T-cell (primary cell): ENCODE measurements around the gene SYNJ2BP. TPM values are rescaled to one million over a fixed set of nuclear protein-coding genes. Genes with fewer than 3 reads are reported as not detected.
"Not testable (repeated sequence)": the region's sequence is repeated elsewhere in the genome, so short reads cannot be mapped to it uniquely, and the experiment has no call there.

ENCODE experiments used
- ATAC-seq, 4 experiments: fragments of 200-7000 bp in 3 of 4; fragments of 150-1000 bp in 1 of 4; cut with Tn5 transposase; replicated peaks in 1 of 4; 1 replicate in 3 of 4; 2 replicates in 1 of 4; pipeline ENCODE4 v1.10.0; 2021; ENCODE audit warnings: moderate library complexity in 3 of 4, mild to moderate bottlenecking in 2 of 4, moderate number of reproducible peaks in 1 of 4
- CTCF ChIA-PET, 2 donors: fragments of 300-600 bp; sonication (Branson Sonifier 250); formaldehyde crosslinking; loops; one replicate each; lab custom pipeline; 2022; ENCODE audit warnings: antibody characterized with exemption in 2 of 2; lab: Charles Lee
- POLR2A ChIA-PET, 2 donors: fragments of 300-600 bp; sonication (Branson Sonifier 250); formaldehyde crosslinking; loops; one replicate each; lab custom pipeline; 2022; ENCODE audit warnings: antibody characterized with exemption in 2 of 2; lab: Charles Lee
- DNase-seq, 35 experiments: peaks; one replicate each; pipeline versions ENCODE4 v3.0.0 to v3.0.0-alpha.2; 2013 to 2023
- H3K27ac ChIP-seq: one replicate; pipeline ENCODE4 v1.5.1; 2013; ENCODE audit warnings: low read length
- H3K27me3 ChIP-seq, 2 experiments: replicated peaks in 1 of 2; 1 replicate in 1 of 2; 2 replicates in 1 of 2; pipeline versions ENCODE4 v1.6.1 to v1.7.0; 2013; ENCODE audit warnings: low read length in 1 of 2, mixed read lengths in 1 of 2; ENCODE audit not compliant: control insufficient read depth in 2 of 2, insufficient read depth in 2 of 2; ENCODE audit errors: extremely low read depth in 1 of 2
- H3K36me3 ChIP-seq, 2 donors: 1 replicate in 1 of 2; 2 replicates in 1 of 2; pipeline versions ENCODE4 v1.6.1 to v1.7.0; 2013; ENCODE audit warnings: low read length in 1 of 2; ENCODE audit not compliant: control insufficient read depth in 2 of 2, insufficient read depth in 1 of 2; ENCODE audit errors: extremely low read depth in 1 of 2
- H3K4me1 ChIP-seq, 2 experiments: 1 replicate in 1 of 2; 2 replicates in 1 of 2; pipeline versions ENCODE4 v1.6.1 to v1.7.0; 2013; ENCODE audit warnings: low read length in 2 of 2, mixed read lengths in 1 of 2; ENCODE audit not compliant: insufficient read depth in 2 of 2, control insufficient read depth in 1 of 2; ENCODE audit errors: extremely low read depth in 1 of 2
- H3K4me3 ChIP-seq, 2 donors: 1 replicate in 1 of 2; 2 replicates in 1 of 2; pipeline versions ENCODE4 v1.5.1 to v1.7.0; 2013; ENCODE audit warnings: mild to moderate bottlenecking in 2 of 2, low read length in 1 of 2, moderate library complexity in 1 of 2; ENCODE audit not compliant: control insufficient read depth in 1 of 2; ENCODE audit errors: extremely low read depth in 1 of 2
- H3K9me3 ChIP-seq: 2 replicates; pipeline ENCODE4 v1.7.0; 2013
- H3K27ac Mint-ChIP-seq, 2 donors: one replicate each; pipeline ENCODE4 v1.8.0; 2020 to 2021; ENCODE audit warnings: mild to moderate bottlenecking in 2 of 2, mixed read lengths in 2 of 2
- H3K27me3 Mint-ChIP-seq, 2 donors: one replicate each; pipeline ENCODE4 v1.8.0; 2021 to 2022; ENCODE audit warnings: mixed read lengths in 2 of 2
- H3K36me3 Mint-ChIP-seq: one replicate; pipeline ENCODE4 v1.8.0; 2021; ENCODE audit warnings: mixed read lengths
- H3K4me1 Mint-ChIP-seq, 3 donors: one replicate each; pipeline ENCODE4 v1.8.0; 2020 to 2022; ENCODE audit warnings: mixed read lengths in 3 of 3, mild to moderate bottlenecking in 1 of 3
- H3K4me3 Mint-ChIP-seq, 3 donors: one replicate each; pipeline ENCODE4 v1.8.0; 2020 to 2022; ENCODE audit warnings: mild to moderate bottlenecking in 3 of 3, mixed read lengths in 3 of 3, moderate library complexity in 3 of 3
- H3K9me3 Mint-ChIP-seq, 3 donors: one replicate each; pipeline ENCODE4 v1.8.0; 2020 to 2022; ENCODE audit warnings: mixed read lengths in 3 of 3
- WGBS: methylation state at CpG from one replicate; pipeline ENCODE4 v1.1.5; 2013; ENCODE audit warnings: missing lambda C conversion rate; ENCODE audit not compliant: insufficient coverage; 5-methylcytosine and 5-hydroxymethylcytosine counted together
- total RNA-seq, 35 experiments: library from RNA in 6 of 35; stranded (reverse) in 6 of 35; fragments of 120-200 nt in 1 of 35; gene quantifications; one replicate each; pipeline versions ENCODE4 v1.2.1 to v1.2.4 and lab custom pipeline; 2013 to 2026

SYNJ2BP gene
- total RNA-seq, 5 donors from 2014 or later (not counting 1 experiment from before 2014, with no cell fraction given), result 12.4 to 18.6 (median 13.2) TPM

GRCh38 chr14:70436867-70437266 lies 20.0 kb upstream of the SYNJ2BP start:
- 63% methylated on average over 1 of the region's 4 CpGs for WGBS
- ChIA-PET CTCF (no interaction called here), POLR2A (no interaction called here)
- DNase-seq (no peak), ATAC-seq (no peak)
- H3K27ac ChIP-seq, result no peak overlapping the region
- H3K27me3 ChIP-seq, result peaks cover 0 to 2% of the 10 kb centered on the region in 2 experiments
- no peak overlapping the region for H3K4me3 ChIP-seq
- H3K36me3 Mint-ChIP-seq, result peaks cover 13% of the 10 kb centered on the region
- H3K4me1 ChIP-seq, result no peaks in the 10 kb centered on the region
- no peaks in the 10 kb centered on the region for H3K4me1 Mint-ChIP-seq
- H3K9me3 Mint-ChIP-seq, result peaks cover 28 to 36% (median 31%) of the 10 kb centered on the region in 3 donors
- H3K9me3 ChIP-seq, result peaks cover 2% of the 10 kb centered on the region
- peaks cover 24 to 27% of the 10 kb centered on the region in 2 donors for H3K27me3 Mint-ChIP-seq
- H3K27ac Mint-ChIP-seq, result no peak overlapping the region
- H3K4me3 Mint-ChIP-seq, result no peak overlapping the region
- H3K36me3 ChIP-seq, result no peaks in the 10 kb centered on the region

- H3K4me3 Mint-ChIP-seq, H3K4me1 Mint-ChIP-seq, H3K36me3 ChIP-seq, H3K9me3 ChIP-seq, H3K27me3 ChIP-seq, H3K36me3 Mint-ChIP-seq, H3K4me3 ChIP-seq, H3K27ac Mint-ChIP-seq, H3K27ac ChIP-seq, CTCF ChIA-PET, ATAC-seq, DNase-seq, POLR2A ChIA-PET, H3K4me1 ChIP-seq: not testable (repeated sequence)
- Mint-ChIP-seq H3K9me3 (peaks cover 8 to 17% (median 13%) of the 10 kb centered on the region in 3 donors), H3K27me3 (peaks cover 20 to 29% of the 10 kb centered on the region in 2 donors)
- WGBS, result 55% methylated on average over 2 of the region's 4 CpGs
Observed at GRCh38 chr14:70426555-70426954, 9.7 kb upstream of the SYNJ2BP start.

GRCh38 chr14:70425354-70425753 lies 8.5 kb upstream of the SYNJ2BP start:
- H3K4me1 Mint-ChIP-seq, result no peaks in the 10 kb centered on the region
- peaks cover 0 to 2% of the 10 kb centered on the region in 2 experiments for H3K27me3 ChIP-seq
- H3K4me3 ChIP-seq, result no peak overlapping the region
- peaks cover 3 to 6% (median 3%) of the 10 kb centered on the region in 3 donors for H3K9me3 Mint-ChIP-seq
- POLR2A ChIA-PET, result no interaction called here
- WGBS, result 0% methylated on average over 1 of the region's 1 CpG
- no peak for ATAC-seq
- H3K9me3 ChIP-seq, result peaks cover 2% of the 10 kb centered on the region
- no peaks in the 10 kb centered on the region for H3K4me1 ChIP-seq
- no peak overlapping the region for H3K27ac Mint-ChIP-seq
- no peak overlapping the region for H3K4me3 Mint-ChIP-seq
- DNase-seq, result no peak
- CTCF ChIA-PET, result no interaction called here
- H3K36me3 ChIP-seq, result no peaks in the 10 kb centered on the region
- H3K27ac ChIP-seq, result no peak overlapping the region
- H3K36me3 Mint-ChIP-seq, result no peaks in the 10 kb centered on the region
- H3K27me3 Mint-ChIP-seq, result peaks cover 11 to 22% of the 10 kb centered on the region in 2 donors

- peaks cover 0 to under 1% of the 10 kb centered on the region in 2 experiments for H3K4me1 ChIP-seq
- POLR2A ChIA-PET, result no interaction called here
- 100% methylated on average over 2 of the region's 2 CpGs for WGBS
- H3K27ac ChIP-seq, result no peak overlapping the region
- no peak for DNase-seq
- Mint-ChIP-seq H3K9me3 (peaks cover 0 to 4% (median 0%) of the 10 kb centered on the region in 3 donors), H3K36me3 (no peaks in the 10 kb centered on the region), H3K27me3 (peaks cover 9 to 12% of the 10 kb centered on the region in 2 donors), H3K4me1 (peaks cover 0 to 1% (median 0%) of the 10 kb centered on the region in 3 donors), H3K27ac (no peak overlapping the region), H3K4me3 (no peak overlapping the region)
- H3K4me3 ChIP-seq, result no peak overlapping the region
- H3K27me3 ChIP-seq, result peaks cover 0 to 2% of the 10 kb centered on the region in 2 experiments
- no peaks in the 10 kb centered on the region for H3K36me3 ChIP-seq
- H3K9me3 ChIP-seq, result no peaks in the 10 kb centered on the region
- no peak for ATAC-seq
- CTCF ChIA-PET, result no interaction called here
Observed at GRCh38 chr14:70422538-70422937, 5.6 kb upstream of the SYNJ2BP start.

- H3K27me3 Mint-ChIP-seq, result peaks cover 9 to 12% of the 10 kb centered on the region in 2 donors
- H3K27ac ChIP-seq, H3K27ac Mint-ChIP-seq, ATAC-seq, H3K27me3 ChIP-seq, H3K9me3 Mint-ChIP-seq, H3K4me3 Mint-ChIP-seq, H3K36me3 Mint-ChIP-seq, H3K4me3 ChIP-seq, CTCF ChIA-PET, DNase-seq, POLR2A ChIA-PET, H3K36me3 ChIP-seq, H3K9me3 ChIP-seq: not testable (repeated sequence)
- peaks cover 25 to 27% (median 26%) of the 10 kb centered on the region in 3 donors for H3K4me1 Mint-ChIP-seq
- H3K4me1 ChIP-seq, result peaks cover 10 to 12% of the 10 kb centered on the region in 2 experiments
- 33% methylated on average over 2 of the region's 4 CpGs for WGBS
Observed at GRCh38 chr14:70419270-70419931, 2.5 kb upstream of the SYNJ2BP start.

- Mint-ChIP-seq H3K27me3 (peaks cover 3 to 4% of the 10 kb centered on the region in 2 donors), H3K9me3 (no peaks in the 10 kb centered on the region), H3K27ac (peak overlapping the region; percentile 91 to 93), H3K4me3 (peak overlapping the region; percentile 92 to 97 (median 92)), H3K36me3 (peaks cover 18% of the 10 kb centered on the region), H3K4me1 (peaks cover 49 to 51% (median 49%) of the 10 kb centered on the region in 3 donors)
- Histone ChIP-seq H3K27ac (peak overlapping the region; percentile 65), H3K4me3 (peak overlapping the region; percentile 79 to 99), H3K4me1 (peaks cover 10 to 12% of the 10 kb centered on the region in 2 experiments), H3K9me3 (no peaks in the 10 kb centered on the region), H3K27me3 (peaks cover 0 to under 1% of the 10 kb centered on the region in 2 experiments), H3K36me3 (peaks cover 4 to 11% of the 10 kb centered on the region in 2 donors)
- peak in 3 of 4 experiments; percentile 32 to 42 (median 36) for ATAC-seq
- WGBS, result 0% methylated on average over 1 of the region's 9 CpGs
- ChIA-PET CTCF (no interaction called here), POLR2A (interaction anchor here in 1 of 2 donors (0.8 kb wide), 1 partner anchor 1698 kb away, joined by 12 read pairs; no protein-coding TSS in a partner anchor)
- DNase-seq, result no peak
Observed at GRCh38 chr14:70416338-70416724, 559 bp downstream of the SYNJ2BP start.
